OCI-LY7 (cell line): Measurements from ENCODE around the gene RHEX. TPM values are rescaled to one million over a fixed set of nuclear protein-coding genes. Genes with fewer than 3 reads are reported as not detected.
"Not testable (repeated sequence)": the region's sequence is repeated elsewhere in the genome, so short reads cannot be mapped to it uniquely, and the experiment has no call there.

Experiments used
- Bru-seq: library from RNA; stranded (reverse); fragments of 400-500 nt; gene quantifications from one replicate; lab custom pipeline; 2021; lab: Mats Ljungman, UMichigan
- BruChase-seq, 2 experiments: library from RNA; stranded (reverse); fragments of 400-500 nt; gene quantifications; one replicate each; lab custom pipeline; 2021; lab: Mats Ljungman, UMichigan
- BruUV-seq: library from RNA; stranded (reverse); fragments of 400-500 nt; replicated peaks from 2 replicates; lab custom pipeline; 2021; lab: Mats Ljungman, UMichigan
- CTCF ChIA-PET: fragments of 300-600 bp; sonication (Branson Sonifier 250); formaldehyde crosslinking; loops from one replicate; lab custom pipeline; 2022; ENCODE audit warnings: antibody characterized with exemption; ENCODE audit not compliant: unreplicated experiment; lab: Charles Lee
- POLR2A ChIA-PET: fragments of 300-600 bp; sonication (Branson Sonifier 250); formaldehyde crosslinking; loops from one replicate; lab custom pipeline; 2022; ENCODE audit warnings: antibody characterized with exemption; lab: Charles Lee
- DNase-seq: peaks from one replicate; pipeline ENCODE4 v3.0.0-alpha.2; 2015; ENCODE audit warnings: low spot score
- H2AFZ ChIP-seq: fragments of 200-600 bp; sonication (generic), shearing (Covaris generic); 2 replicates; pipeline ENCODE4 v1.6.1; 2014; ENCODE audit warnings: mild to moderate bottlenecking, antibody characterized with exemption, low read length, moderate library complexity
- H3K27ac ChIP-seq: fragments of 200-600 bp; sonication (generic); 2 replicates; pipeline ENCODE4 v1.5.1; 2014; ENCODE audit warnings: mixed run types, low read depth, mild to moderate bottlenecking, moderate library complexity, low read length, inconsistent platforms; ENCODE audit not compliant: poor library complexity, severe bottlenecking
- H3K36me3 ChIP-seq: fragments of 200-600 bp; sonication (generic); 2 replicates; pipeline ENCODE4 v1.6.1; 2014; ENCODE audit warnings: mild to moderate bottlenecking, antibody characterized with exemption, low read length, moderate library complexity, mixed read lengths; ENCODE audit not compliant: insufficient read depth
- H3K4me1 ChIP-seq: fragments of 200-600 bp; sonication (generic); 2 replicates; pipeline ENCODE4 v1.5.1; 2014; ENCODE audit warnings: mild to moderate bottlenecking, low read length; ENCODE audit not compliant: insufficient read depth, poor library complexity, severe bottlenecking
- H3K4me2 ChIP-seq: fragments of 200-600 bp; sonication (generic); 2 replicates; pipeline ENCODE4 v1.6.1; 2014; ENCODE audit warnings: mild to moderate bottlenecking, low read length
- H3K4me3 ChIP-seq: fragments of 200-600 bp; sonication (generic); 2 replicates; pipeline ENCODE4 v1.5.1; 2014; ENCODE audit warnings: mild to moderate bottlenecking, low read depth, low read length; ENCODE audit not compliant: poor library complexity, severe bottlenecking
- H3K79me2 ChIP-seq: fragments of 200-600 bp; sonication (generic); 2 replicates; pipeline ENCODE4 v1.6.1; 2016; ENCODE audit warnings: low read depth, mild to moderate bottlenecking, low read length, moderate library complexity, mixed read lengths; ENCODE audit not compliant: insufficient read depth
- H3K9me2 ChIP-seq: fragments of 200-600 bp; sonication (generic); 2 replicates; pipeline ENCODE4 v1.6.1; 2016; ENCODE audit warnings: mild to moderate bottlenecking, low read length, mixed read lengths; ENCODE audit not compliant: insufficient read depth
- H3K9me3 ChIP-seq: fragments of 200-600 bp; sonication (generic); 2 replicates; pipeline ENCODE4 v1.6.1; 2014; ENCODE audit warnings: mild to moderate bottlenecking, mixed run types, low read length, mixed read lengths
- H4K20me1 ChIP-seq: fragments of 200-600 bp; sonication (generic); 2 replicates; pipeline ENCODE4 v1.6.1; 2014; ENCODE audit warnings: mild to moderate bottlenecking, antibody characterized with exemption, low read length, moderate library complexity, mixed read lengths; ENCODE audit not compliant: insufficient read depth
- CTCF ChIP-seq: fragments of 200-600 bp; sonication (generic); conservative IDR thresholded peaks from 2 replicates; pipeline ENCODE4 v1.5.1; 2014; ENCODE audit warnings: mild to moderate bottlenecking, antibody characterized with exemption, low read length, moderate library complexity, mixed read lengths
- EZH2phosphoT487 ChIP-seq: fragments of 200-600 bp; sonication (generic); IDR thresholded peaks from 2 replicates; pipeline ENCODE4 v1.6.1; 2018; ENCODE audit warnings: low read depth, borderline replicate concordance, mild to moderate bottlenecking, mixed run types, antibody characterized with exemption, low read length, moderate library complexity, mixed read lengths
- intact Hi-C: fragments of 100-400 bp; cut with micrococcal nuclease; formaldehyde crosslinking; loops from one replicate; pipeline ENCODE4 v1.10.0; 2022; ENCODE audit not compliant: unreplicated experiment
- long read RNA-seq: library from polyadenylated mRNA; stranded (forward); transcript quantifications from one replicate; pipeline ENCODE4 v2.0.0, GENCODE V29; 2022
- total RNA-seq, 2 experiments: library from RNA; depleted of rRNA in 1 of 2; stranded (reverse); fragments of >200 nt in 1 of 2; shearing (Covaris generic) in 1 of 2; gene quantifications; 2 replicates each; pipeline ENCODE4 v1.2.3, GENCODE V29; 2014 to 2022

The RHEX gene
- total RNA-seq (2014; rRNA removed; shearing (Covaris generic)): 5.0 and 6.4 TPM in 2 replicates
- total RNA-seq (2022): 9.9 and 10.0 TPM in 2 replicates
- percentile 88 among the genes with signal in this experiment for Bru-seq, nascent RNA
- percentile 75 among the genes with signal in this experiment for BruChase-seq, experiment 1, labeled RNA remaining after a 6-hour chase
- BruChase-seq, experiment 2, labeled RNA remaining after a 2-hour chase: percentile 77 among the genes with signal in this experiment
- long read RNA-seq, partial matches to known transcripts: 2 of 28 reads
- long read RNA-seq, other reads (novel, unspliced or antisense): 26 of 28 reads

- POLR2A ChIA-PET, CTCF ChIA-PET, H4K20me1 ChIP-seq, H3K9me3 ChIP-seq, H3K9me2 ChIP-seq: not testable (repeated sequence)
- H3K4me1 ChIP-seq: peaks cover 73% of the 10 kb centered on the region
- H2AFZ ChIP-seq: peak within 1 kb of the TSS; percentile 27; the same call in 1 of the 2 replicates
- DNase-seq: peak; percentile 45
- peak within 1 kb of the TSS; percentile 85 for H3K4me2 ChIP-seq
- H3K79me2 ChIP-seq: peaks cover 53% of the 10 kb centered on the region
- H3K36me3 ChIP-seq: peaks cover 38% of the 10 kb centered on the region
- intact Hi-C loops: loop anchor here (5.0 to 10.0 kb wide), 6 partner anchors 386 to 1531 kb away; partner anchors contain the start of genes FCMR, IKBKE and MAPKAPK2
- H3K4me3 ChIP-seq: peak within 1 kb of the TSS; percentile 75
- peak within 1 kb of the TSS; percentile 98 for H3K27ac ChIP-seq
- BruUV-seq: TSS peak; percentile 65
Measured at GRCh38 chr1:206052919-206053610, at the start of gene RHEX. Gene RHEX (plus strand): TSS chr1:206053173. CDS start chr1:206097829, 44,656 bp downstream.

- Histone ChIP-seq H3K79me2 (no peaks in the 10 kb centered on the region), H3K9me3 (no peaks in the 10 kb centered on the region), H3K4me3 (no peak overlapping the region), H3K4me1 (no peaks in the 10 kb centered on the region), H3K4me2 (no peak overlapping the region), H3K9me2 (no peaks in the 10 kb centered on the region), H3K27ac (no peak overlapping the region), H2AFZ (no peak overlapping the region), H4K20me1 (no peaks in the 10 kb centered on the region), H3K36me3 (no peaks in the 10 kb centered on the region)
- BruUV-seq: no TSS peak
- ChIA-PET CTCF (no interaction called here), POLR2A (no interaction called here)
- no peak for DNase-seq
- TF ChIP-seq EZH2phosphoT487 (no peak), CTCF (no peak)
- intact Hi-C loops: no loop called here
Measured at GRCh38 chr1:206003854-206004800, 48.8 kb upstream of the RHEX start.

GRCh38 chr1:206004826-206005225, 48.1 kb upstream of the RHEX start:
- POLR2A ChIA-PET: no interaction called here
- no peaks in the 10 kb centered on the region for H3K9me3 ChIP-seq
- TF ChIP-seq CTCF (no peak), EZH2phosphoT487 (no peak)
- BruUV-seq: no TSS peak
- no peak overlapping the region for H3K4me3 ChIP-seq
- no peaks in the 10 kb centered on the region for H3K36me3 ChIP-seq
- H3K79me2 ChIP-seq: no peaks in the 10 kb centered on the region
- H3K27ac ChIP-seq: no peak overlapping the region
- CTCF ChIA-PET: no interaction called here
- H3K4me1 ChIP-seq: no peaks in the 10 kb centered on the region
- no peak overlapping the region for H2AFZ ChIP-seq
- no peak for DNase-seq
- no peaks in the 10 kb centered on the region for H3K9me2 ChIP-seq
- H4K20me1 ChIP-seq: no peaks in the 10 kb centered on the region
- intact Hi-C loops: no loop called here
- H3K4me2 ChIP-seq: no peak overlapping the region
